GM12878 (cell line): Measurements from ENCODE around the gene NBEA.

Experiments
- CTCF ChIP-seq, 3 experiments: IDR thresholded peaks in 2 of 3; conservative IDR thresholded peaks in 1 of 3; 2 replicates each; pipeline ENCODE4 v1.5.1; 2011; ENCODE audit warnings: low read depth in 3 of 3, low read length in 3 of 3, mild to moderate bottlenecking in 3 of 3, control low read depth in 2 of 3, moderate library complexity in 2 of 3, inconsistent platforms in 1 of 3, mixed read lengths in 1 of 3; ENCODE audit not compliant: control insufficient read depth in 2 of 3, insufficient read depth in 1 of 3; ENCODE audit errors: extremely low read depth in 1 of 3
- E2F4 ChIP-seq: IDR thresholded peaks from 2 replicates; pipeline ENCODE4 v1.6.1; 2012; ENCODE audit warnings: low read depth, low read length, improper control_type of control experiment
- ELK1 ChIP-seq: IDR thresholded peaks from 2 replicates; pipeline ENCODE4 v1.6.1; 2012; ENCODE audit warnings: low read depth, low read length, improper control_type of control experiment
- PAX8 ChIP-seq: fragments of 450-650 bp; IDR thresholded peaks from 2 replicates; pipeline ENCODE4 v1.6.1; 2017; ENCODE audit warnings: mild to moderate bottlenecking, moderate library complexity
- POLR2AphosphoS5 ChIP-seq: IDR thresholded peaks from 2 replicates; pipeline ENCODE4 v1.6.1; 2011; ENCODE audit warnings: mild to moderate bottlenecking, low read length, inconsistent platforms
- REST ChIP-seq: IDR thresholded peaks from 2 replicates; pipeline ENCODE4 v1.6.1; 2012; ENCODE audit warnings: mild to moderate bottlenecking, low read depth, low read length
- SMAD1 ChIP-seq: fragments of 450-650 bp; IDR thresholded peaks from 2 replicates; pipeline ENCODE4 v1.6.1; 2018; ENCODE audit warnings: mild to moderate bottlenecking, low read depth; ENCODE audit not compliant: partially characterized antibody
- ZBTB40 ChIP-seq: fragments of 450-650 bp; IDR thresholded peaks from 2 replicates; pipeline ENCODE4 v1.6.1; 2016; ENCODE audit warnings: mild to moderate bottlenecking, moderate library complexity, borderline replicate concordance

GRCh38 chr13:35333157-35333556, 391.1 kb downstream of the NBEA start:
- TF ChIP-seq CTCF (IDR thresholded peaks at IDR 0.05 in 2 of 3, conservative IDR thresholded peaks at IDR 0.05 in 1 of 3; ENCODE audit: control insufficient read depth in 2 of 3, extremely low read depth in 1 of 3, insufficient read depth in 1 of 3, low read depth in 3 of 3, low read length in 3 of 3) (no peak), ELK1 (no peak), PAX8 (no peak), POLR2AphosphoS5 (no peak), ZBTB40 (no peak), E2F4 (no peak), SMAD1 (no peak), REST (no peak)
